Gastrocnemius medialis (tissue), 4 donors: ENCODE data around the gene NISCH.

ENCODE experiments used
- POLR2A ChIP-seq, 2 donors: fragments of 450-650 bp; IDR thresholded peaks; one replicate each; pipeline ENCODE4 v1.6.1; 2017; ENCODE audit warnings: antibody characterized with exemption in 2 of 2, mild to moderate bottlenecking in 2 of 2, moderate library complexity in 2 of 2
- TF ChIP-seq, protein P1 (sequence below), 5 experiments: fragments of 450-650 bp in 3 of 5; fragments of 200-600 bp in 2 of 5; sonication (generic) in 2 of 5; IDR thresholded peaks in 4 of 5; conservative IDR thresholded peaks in 1 of 5; 1 replicate in 4 of 5; 2 replicates in 1 of 5; pipeline ENCODE4 v1.5.1; 2016 to 2019; ENCODE audit warnings: antibody characterized with exemption in 5 of 5, mild to moderate bottlenecking in 3 of 5, moderate library complexity in 3 of 5

DNA sequence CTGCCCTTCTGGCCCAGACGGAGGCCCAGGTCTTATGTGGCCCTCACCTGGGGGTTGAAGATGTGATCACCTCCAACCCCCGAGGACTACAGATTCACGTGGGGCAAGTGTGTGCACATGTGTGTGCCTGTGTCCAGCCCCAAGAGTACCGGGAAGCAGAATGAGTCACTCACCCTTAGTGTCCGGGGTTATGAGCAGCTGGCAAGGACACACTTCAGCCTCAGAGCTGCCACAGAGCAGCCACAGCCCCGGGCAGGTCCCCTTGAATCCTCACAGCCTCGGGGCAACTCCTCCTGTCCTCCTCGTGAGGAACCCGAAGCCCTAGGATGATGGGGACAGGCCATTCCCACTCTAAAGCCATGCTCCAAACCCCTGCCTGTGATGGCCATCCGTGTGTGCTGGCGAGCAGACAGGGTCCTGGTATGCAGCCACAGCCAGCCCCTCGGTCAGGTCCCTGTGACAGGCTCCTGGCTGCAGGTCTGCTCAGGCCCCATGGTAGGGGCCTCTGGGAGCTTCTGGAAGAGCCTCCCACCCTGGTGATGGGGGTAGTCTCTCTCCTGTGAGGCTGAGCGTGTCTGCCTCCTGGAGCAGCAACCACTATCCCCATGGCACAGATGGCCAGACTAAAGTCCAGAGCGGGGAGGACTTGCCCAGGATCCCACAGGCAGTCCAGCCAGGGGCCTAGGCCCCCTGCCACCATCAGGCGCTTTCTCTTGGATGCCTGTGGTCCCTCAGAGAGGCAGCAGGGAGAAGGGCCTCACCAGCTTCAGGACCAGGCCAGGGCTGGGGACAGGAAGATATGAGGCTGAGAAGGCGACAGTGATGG is 40.6 kb downstream of the NISCH start:
- TF ChIP-seq, protein P1, sequence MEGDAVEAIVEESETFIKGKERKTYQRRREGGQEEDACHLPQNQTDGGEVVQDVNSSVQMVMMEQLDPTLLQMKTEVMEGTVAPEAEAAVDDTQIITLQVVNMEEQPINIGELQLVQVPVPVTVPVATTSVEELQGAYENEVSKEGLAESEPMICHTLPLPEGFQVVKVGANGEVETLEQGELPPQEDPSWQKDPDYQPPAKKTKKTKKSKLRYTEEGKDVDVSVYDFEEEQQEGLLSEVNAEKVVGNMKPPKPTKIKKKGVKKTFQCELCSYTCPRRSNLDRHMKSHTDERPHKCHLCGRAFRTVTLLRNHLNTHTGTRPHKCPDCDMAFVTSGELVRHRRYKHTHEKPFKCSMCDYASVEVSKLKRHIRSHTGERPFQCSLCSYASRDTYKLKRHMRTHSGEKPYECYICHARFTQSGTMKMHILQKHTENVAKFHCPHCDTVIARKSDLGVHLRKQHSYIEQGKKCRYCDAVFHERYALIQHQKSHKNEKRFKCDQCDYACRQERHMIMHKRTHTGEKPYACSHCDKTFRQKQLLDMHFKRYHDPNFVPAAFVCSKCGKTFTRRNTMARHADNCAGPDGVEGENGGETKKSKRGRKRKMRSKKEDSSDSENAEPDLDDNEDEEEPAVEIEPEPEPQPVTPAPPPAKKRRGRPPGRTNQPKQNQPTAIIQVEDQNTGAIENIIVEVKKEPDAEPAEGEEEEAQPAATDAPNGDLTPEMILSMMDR (IDR thresholded peaks at IDR 0.05 in 4 of 5, conservative IDR thresholded peaks at IDR 0.05 in 1 of 5) = no peak
- no peak for TF ChIP-seq POLR2A (IDR thresholded peaks at IDR 0.05)
